Natural killer cell (primary cell): ENCODE data around the gene MTA3. TPM values are rescaled to one million over a fixed set of nuclear protein-coding genes. Genes with fewer than 3 reads are reported as not detected.
"Not testable (repeated sequence)": the region's sequence is repeated elsewhere in the genome, so short reads cannot be mapped to it uniquely, and the experiment has no call there.

Source experiments
- ATAC-seq, 3 donors: fragments of 150-1000 bp in 2 of 3; fragments of 200-7000 bp in 1 of 3; cut with Tn5 transposase; 1 replicate in 1 of 3; 2 replicates in 2 of 3; pipeline ENCODE4 v1.10.0; 2021; ENCODE audit warnings: mild to moderate bottlenecking in 2 of 3, moderate library complexity in 2 of 3
- DNase-seq, 2 donors: peaks; one replicate each; pipeline versions ENCODE4 v3.0.0 to v3.0.0-alpha.2; 2013 to 2021; ENCODE audit warnings: mixed read lengths in 1 of 2
- H3K27ac ChIP-seq: one replicate; pipeline ENCODE4 v1.5.1; 2013; ENCODE audit warnings: mild to moderate bottlenecking, low read length
- H3K27me3 ChIP-seq: one replicate; pipeline ENCODE4 v1.6.1; 2013; ENCODE audit warnings: low read length; ENCODE audit not compliant: control insufficient read depth, insufficient read depth
- H3K36me3 ChIP-seq: one replicate; pipeline ENCODE4 v1.6.1; 2013; ENCODE audit warnings: low read length; ENCODE audit not compliant: control insufficient read depth, insufficient read depth
- H3K4me1 ChIP-seq: one replicate; pipeline ENCODE4 v1.6.1; 2013; ENCODE audit warnings: low read length; ENCODE audit not compliant: control insufficient read depth, insufficient read depth
- H3K4me3 ChIP-seq: one replicate; pipeline ENCODE4 v1.5.1; 2013; ENCODE audit warnings: low read length
- H3K9me3 ChIP-seq: one replicate; pipeline ENCODE4 v1.6.1; 2013; ENCODE audit warnings: low read length; ENCODE audit not compliant: control insufficient read depth, insufficient read depth
- H3K27ac Mint-ChIP-seq, 2 donors: one replicate each; pipeline ENCODE4 v1.8.0; 2022; ENCODE audit warnings: mild to moderate bottlenecking in 2 of 2, mixed read lengths in 2 of 2, moderate library complexity in 1 of 2
- H3K27me3 Mint-ChIP-seq, 2 donors: one replicate each; pipeline ENCODE4 v1.8.0; 2022; ENCODE audit warnings: low read depth in 2 of 2, mixed read lengths in 2 of 2
- H3K36me3 Mint-ChIP-seq: one replicate; pipeline ENCODE4 v1.8.0; 2022; ENCODE audit warnings: mixed read lengths
- H3K4me1 Mint-ChIP-seq, 2 donors: one replicate each; pipeline ENCODE4 v1.8.0; 2022; ENCODE audit warnings: mixed read lengths in 2 of 2
- H3K4me3 Mint-ChIP-seq: one replicate; pipeline ENCODE4 v1.8.0; 2022; ENCODE audit warnings: mild to moderate bottlenecking, moderate library complexity, mixed read lengths
- H3K9me3 Mint-ChIP-seq, 2 donors: one replicate each; pipeline ENCODE4 v1.8.0; 2022; ENCODE audit warnings: mixed read lengths in 2 of 2
- WGBS: methylation state at CpG from one replicate; pipeline ENCODE4 v1.1.7; 2013; ENCODE audit warnings: missing lambda C conversion rate; ENCODE audit not compliant: insufficient coverage; 5-methylcytosine and 5-hydroxymethylcytosine counted together
- intact Hi-C: fragments of 100-400 bp; cut with micrococcal nuclease; formaldehyde crosslinking; loops from one replicate; pipeline ENCODE4 v1.14.2; 2022
- total RNA-seq, 4 donors: library from RNA; stranded (reverse); fragments of 120-200 nt in 1 of 4; gene quantifications; one replicate each; pipeline versions ENCODE4 v1.2.3 to v1.2.4, GENCODE V29; 2013 to 2022
- TF ChIP-seq, protein P1 (sequence below): fragments of 200-600 bp; IDR thresholded peaks from one replicate; pipeline ENCODE4 v1.8.0; 2022; ENCODE audit warnings: antibody characterized with exemption

Gene MTA3
- total RNA-seq, 3 donors from 2014 or later (not counting 1 experiment from before 2014, with no cell fraction given) = 19.4 to 25.0 (median 21.5) TPM

GRCh38 chr2:42624047-42624446 is 55.6 kb downstream of the MTA3 start:
- no peaks in the 10 kb centered on the region for H3K9me3 Mint-ChIP-seq
- WGBS = 96% methylated on average over 2 of the region's 2 CpGs
- no peak for DNase-seq
- Histone ChIP-seq H3K27ac (no peak overlapping the region), H3K36me3 (no peaks in the 10 kb centered on the region), H3K27me3 (no peaks in the 10 kb centered on the region), H3K4me1 (no peaks in the 10 kb centered on the region), H3K4me3 (no peak overlapping the region), H3K9me3 (no peaks in the 10 kb centered on the region)
- no peak overlapping the region for H3K27ac Mint-ChIP-seq
- no peaks in the 10 kb centered on the region for H3K36me3 Mint-ChIP-seq
- no peaks in the 10 kb centered on the region for H3K4me1 Mint-ChIP-seq
- H3K27me3 Mint-ChIP-seq = no peaks in the 10 kb centered on the region
- intact Hi-C loops = no loop called here
- no peak for ATAC-seq
- no peak overlapping the region for H3K4me3 Mint-ChIP-seq
- TF ChIP-seq, protein P1, sequence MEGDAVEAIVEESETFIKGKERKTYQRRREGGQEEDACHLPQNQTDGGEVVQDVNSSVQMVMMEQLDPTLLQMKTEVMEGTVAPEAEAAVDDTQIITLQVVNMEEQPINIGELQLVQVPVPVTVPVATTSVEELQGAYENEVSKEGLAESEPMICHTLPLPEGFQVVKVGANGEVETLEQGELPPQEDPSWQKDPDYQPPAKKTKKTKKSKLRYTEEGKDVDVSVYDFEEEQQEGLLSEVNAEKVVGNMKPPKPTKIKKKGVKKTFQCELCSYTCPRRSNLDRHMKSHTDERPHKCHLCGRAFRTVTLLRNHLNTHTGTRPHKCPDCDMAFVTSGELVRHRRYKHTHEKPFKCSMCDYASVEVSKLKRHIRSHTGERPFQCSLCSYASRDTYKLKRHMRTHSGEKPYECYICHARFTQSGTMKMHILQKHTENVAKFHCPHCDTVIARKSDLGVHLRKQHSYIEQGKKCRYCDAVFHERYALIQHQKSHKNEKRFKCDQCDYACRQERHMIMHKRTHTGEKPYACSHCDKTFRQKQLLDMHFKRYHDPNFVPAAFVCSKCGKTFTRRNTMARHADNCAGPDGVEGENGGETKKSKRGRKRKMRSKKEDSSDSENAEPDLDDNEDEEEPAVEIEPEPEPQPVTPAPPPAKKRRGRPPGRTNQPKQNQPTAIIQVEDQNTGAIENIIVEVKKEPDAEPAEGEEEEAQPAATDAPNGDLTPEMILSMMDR = no peak

DNA sequence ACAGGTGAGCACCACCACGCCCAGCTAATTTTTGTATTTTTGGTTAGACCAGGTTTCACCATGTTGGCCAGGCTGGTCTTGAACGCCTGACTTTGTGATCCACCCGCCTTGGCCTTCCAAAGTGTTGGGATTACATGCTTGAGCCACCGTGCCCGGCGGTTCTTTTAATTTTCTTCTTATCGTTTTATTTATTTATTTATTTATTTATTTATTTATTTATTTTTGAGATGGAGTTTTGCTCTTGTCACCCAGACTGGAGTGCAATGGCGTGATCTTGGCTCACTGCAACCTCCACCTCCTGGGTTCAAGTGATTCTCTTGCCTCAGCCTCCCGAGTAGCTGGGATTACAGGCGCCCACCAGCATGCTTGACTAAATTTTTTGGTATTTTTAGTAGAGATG is 59.6 kb downstream of the MTA3 start:
- H3K4me3 Mint-ChIP-seq, H3K36me3 ChIP-seq, H3K4me1 ChIP-seq, H3K9me3 Mint-ChIP-seq, DNase-seq, H3K27me3 ChIP-seq, H3K27ac Mint-ChIP-seq, H3K4me1 Mint-ChIP-seq, H3K4me3 ChIP-seq, H3K27ac ChIP-seq, H3K27me3 Mint-ChIP-seq, intact Hi-C loops, ATAC-seq, H3K9me3 ChIP-seq, H3K36me3 Mint-ChIP-seq: not testable (repeated sequence)
- 96% methylated on average over 6 of the region's 10 CpGs for WGBS

DNA sequence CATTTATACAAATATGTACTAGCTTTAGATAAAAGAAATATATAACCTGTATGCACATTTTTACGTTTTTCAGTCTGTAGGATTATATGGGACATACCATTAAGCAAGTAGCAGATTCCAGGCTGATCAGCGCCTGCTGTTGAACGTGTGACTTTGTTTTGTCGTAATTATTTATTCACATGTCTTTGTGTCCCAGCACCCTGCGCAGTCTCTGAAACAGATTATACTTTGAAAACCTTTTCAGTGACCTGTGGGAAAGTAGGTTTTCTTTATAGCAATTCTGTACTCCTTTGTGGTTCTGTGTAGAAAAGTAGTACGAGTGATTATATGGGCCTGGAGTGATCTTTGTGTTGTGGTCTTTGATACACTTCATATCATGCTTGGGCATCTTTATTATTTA is 68.5 kb downstream of the MTA3 start:
- H3K36me3 Mint-ChIP-seq = no peaks in the 10 kb centered on the region
- no peak overlapping the region for H3K27ac Mint-ChIP-seq
- ATAC-seq (no peak), DNase-seq (no peak)
- H3K27me3 Mint-ChIP-seq = no peaks in the 10 kb centered on the region
- H3K4me1 Mint-ChIP-seq = no peaks in the 10 kb centered on the region
- TF ChIP-seq, protein P1 = no peak
- H3K4me1 ChIP-seq = no peaks in the 10 kb centered on the region
- intact Hi-C loops = no loop called here
- no peaks in the 10 kb centered on the region for H3K9me3 Mint-ChIP-seq
- H3K36me3 ChIP-seq = no peaks in the 10 kb centered on the region
- 89% methylated on average over 6 of the region's 6 CpGs for WGBS
- no peak overlapping the region for H3K4me3 ChIP-seq
- no peak overlapping the region for H3K4me3 Mint-ChIP-seq
- no peaks in the 10 kb centered on the region for H3K27me3 ChIP-seq
- no peak overlapping the region for H3K27ac ChIP-seq
- H3K9me3 ChIP-seq = no peaks in the 10 kb centered on the region

- Histone ChIP-seq H3K4me3 (no peak overlapping the region), H3K36me3 (no peaks in the 10 kb centered on the region), H3K27me3 (no peaks in the 10 kb centered on the region), H3K9me3 (no peaks in the 10 kb centered on the region), H3K27ac (no peak overlapping the region), H3K4me1 (no peaks in the 10 kb centered on the region)
- DNase-seq (no peak), ATAC-seq (no peak)
- intact Hi-C loops = no loop called here
- no peak overlapping the region for H3K27ac Mint-ChIP-seq
- no peak overlapping the region for H3K4me3 Mint-ChIP-seq
- H3K27me3 Mint-ChIP-seq = no peaks in the 10 kb centered on the region
- TF ChIP-seq, protein P1 = no peak
- H3K4me1 Mint-ChIP-seq = peaks cover 0 to 4% of the 10 kb centered on the region in 2 donors
- WGBS = 93% methylated on average over 7 of the region's 7 CpGs
- H3K36me3 Mint-ChIP-seq = no peaks in the 10 kb centered on the region
- H3K9me3 Mint-ChIP-seq = no peaks in the 10 kb centered on the region
Observed at GRCh38 chr2:42638080-42638784, 69.8 kb downstream of the MTA3 start.
